ENCODE data around the gene INTS15.
"Not testable (repeated sequence)": the region's sequence is repeated elsewhere in the genome, so short reads cannot be mapped to it uniquely, and the experiment has no call there.

DNA sequence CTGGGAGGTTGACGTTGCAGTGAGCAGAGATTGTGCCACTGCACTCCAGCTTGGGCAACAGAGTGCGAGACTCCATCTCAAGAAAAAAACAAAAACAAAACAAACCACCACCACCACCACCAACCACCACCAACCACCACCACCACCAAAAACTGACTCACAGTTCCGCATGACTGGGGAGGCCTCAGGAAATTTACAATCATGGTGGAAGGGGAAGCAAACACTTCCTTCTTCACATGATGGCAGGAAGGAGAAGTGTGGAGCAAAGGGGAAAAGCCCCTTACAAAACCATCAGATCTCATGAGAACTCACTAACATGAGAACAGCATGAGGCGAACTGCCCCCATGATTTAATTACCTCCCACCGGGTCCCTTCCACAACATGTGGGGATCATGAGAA, 45.1 kb downstream of the INTS15 start:
- TF ChIP-seq POLR2A, CTCF (IDR thresholded peaks at IDR 0.05): not testable (repeated sequence)
